Upper lobe of right lung (tissue), 1 donor: Measurements from ENCODE around the gene FOLR1. TPM values are rescaled to one million over a fixed set of nuclear protein-coding genes. Genes with fewer than 3 reads are reported as not detected.

Experiments used
- ATAC-seq: fragments of 200-7000 bp; cut with Tn5 transposase; one replicate; pipeline ENCODE4 v1.9.1; 2020; ENCODE audit warnings: mild to moderate bottlenecking, moderate library complexity
- DNase-seq: peaks from one replicate; pipeline ENCODE4 v3.0.0-alpha.2; 2020
- H3K27ac ChIP-seq: fragments of 200-600 bp; one replicate; pipeline ENCODE4 v1.8.0; 2022
- H3K27me3 ChIP-seq: fragments of 200-600 bp; one replicate; pipeline ENCODE4 v1.8.0; 2022; ENCODE audit warnings: mild to moderate bottlenecking
- H3K36me3 ChIP-seq: fragments of 200-600 bp; one replicate; pipeline ENCODE4 v1.8.0; 2022
- H3K4me1 ChIP-seq: fragments of 200-600 bp; one replicate; pipeline ENCODE4 v1.8.0; 2022
- H3K4me3 ChIP-seq: fragments of 200-600 bp; one replicate; pipeline ENCODE4 v1.8.0; 2022; ENCODE audit warnings: mild to moderate bottlenecking
- H3K9me3 ChIP-seq: fragments of 200-600 bp; one replicate; pipeline ENCODE4 v1.8.0; 2022
- CTCF ChIP-seq: fragments of 200-600 bp; IDR thresholded peaks from one replicate; pipeline ENCODE4 v1.8.0; 2022; ENCODE audit warnings: antibody characterized with exemption
- intact Hi-C: fragments of 100-400 bp; cut with DNase I; formaldehyde crosslinking; loops from one replicate; pipeline ENCODE4 v1.11.0; 2022
- total RNA-seq: library from RNA; stranded (reverse); fragmentation: NEBNext Ultra II Directional; extraction: Animal tissue kit (Norgen Biotek cat#: 25700); gene quantifications from one replicate; pipeline ENCODE4 v1.2.1, GENCODE V29; 2021
- donor health status: DM: no; HTN: yes; CAD: no; lungs with severe emphysema.

Gene FOLR1
- total RNA-seq, 1 donor from 2014 or later: 163 TPM

- H3K9me3 ChIP-seq: no peaks in the 10 kb centered on the region
- H3K36me3 ChIP-seq: no peaks in the 10 kb centered on the region
- TF ChIP-seq CTCF: no peak
- H3K4me1 ChIP-seq: peaks cover 13% of the 10 kb centered on the region
- peak overlapping the region; percentile 16 for H3K4me3 ChIP-seq
- DNase-seq (peak; percentile 64), ATAC-seq (no peak)
- intact Hi-C loops: no loop called here
- H3K27me3 ChIP-seq: peaks cover 85% of the 10 kb centered on the region
- H3K27ac ChIP-seq: no peak overlapping the region
Observed at GRCh38 chr11:72244361-72245262, 52.7 kb downstream of the FOLR1 start.

GRCh38 chr11:72245263-72245816, 53.4 kb downstream of the FOLR1 start:
- peaks cover 9% of the 10 kb centered on the region for H3K4me1 ChIP-seq
- H3K4me3 ChIP-seq: no peak overlapping the region
- ATAC-seq (no peak), DNase-seq (peak; percentile 47)
- no peak for TF ChIP-seq CTCF
- no peaks in the 10 kb centered on the region for H3K9me3 ChIP-seq
- no peaks in the 10 kb centered on the region for H3K36me3 ChIP-seq
- peaks cover 83% of the 10 kb centered on the region for H3K27me3 ChIP-seq
- intact Hi-C loops: no loop called here
- H3K27ac ChIP-seq: no peak overlapping the region

Other genes starting within 250 kb of the FOLR1 start
- 21.5 TPM for gene IL18BP, start 193.2 kb upstream of the FOLR1 start, total RNA-seq
- gene NUMA1, start 111.6 kb upstream of the FOLR1 start, total RNA-seq: 192 TPM
- gene LRRC51, start 111.3 kb upstream of the FOLR1 start, total RNA-seq: 6.8 TPM
- 100 TPM for gene LAMTOR1, start 88.8 kb upstream of the FOLR1 start, total RNA-seq
- gene TOMT, start 86.2 kb upstream of the FOLR1 start, total RNA-seq: not detected
- gene ANAPC15, start 79.4 kb upstream of the FOLR1 start, total RNA-seq: 25.2 TPM
- gene FOLR3, start 56.4 kb upstream of the FOLR1 start, total RNA-seq: 29.0 TPM
- 22.8 TPM for gene FOLR2, start 24.7 kb downstream of the FOLR1 start, total RNA-seq
- 146 TPM for gene INPPL1, start 32.6 kb downstream of the FOLR1 start, total RNA-seq
- gene PHOX2A, start 52.0 kb downstream of the FOLR1 start, total RNA-seq: not detected
- 25.7 TPM for gene CLPB, start 242.4 kb downstream of the FOLR1 start, total RNA-seq